HepG2 (cell line): ENCODE measurements around the gene ENPP4.
"Not testable (repeated sequence)": the region's sequence is repeated elsewhere in the genome, so short reads cannot be mapped to it uniquely, and the experiment has no call there.

Experiments
- HMGXB4 ChIP-seq, 2 experiments: sonication (generic) in 1 of 2; formaldehyde crosslinking in 1 of 2; IDR thresholded peaks; 2 replicates each; pipeline versions ENCODE4 v1.4.0 to v1.6.1; 2018 to 2020; ENCODE audit warnings: missing genetic modification reagents in 2 of 2, borderline replicate concordance in 1 of 2, low read depth in 1 of 2, mild to moderate bottlenecking in 1 of 2, missing biosample characterization in 1 of 2
- MXD4 ChIP-seq: IDR thresholded peaks from 2 replicates; pipeline ENCODE4 v1.6.1; 2016; ENCODE audit warnings: mild to moderate bottlenecking, missing biosample characterization, missing genetic modification reagents
- ZBTB39 ChIP-seq: sonication (generic); formaldehyde crosslinking; IDR thresholded peaks from 2 replicates; pipeline ENCODE4 v1.5.0; 2020; ENCODE audit warnings: missing genetic modification reagents

- TF ChIP-seq MXD4 (CRISPR knock-in tag); ZBTB39 (CRISPR knock-in tag); HMGXB4 (CRISPR knock-in tag; IDR thresholded peaks at IDR 0.05; ENCODE audit: borderline replicate concordance in 1 of 2, low read depth in 1 of 2): not testable (repeated sequence)
Measured at GRCh38 chr6:46085688-46086087, 44.1 kb upstream of the ENPP4 start.
